ENCODE results near the gene STRN3.

DNA sequence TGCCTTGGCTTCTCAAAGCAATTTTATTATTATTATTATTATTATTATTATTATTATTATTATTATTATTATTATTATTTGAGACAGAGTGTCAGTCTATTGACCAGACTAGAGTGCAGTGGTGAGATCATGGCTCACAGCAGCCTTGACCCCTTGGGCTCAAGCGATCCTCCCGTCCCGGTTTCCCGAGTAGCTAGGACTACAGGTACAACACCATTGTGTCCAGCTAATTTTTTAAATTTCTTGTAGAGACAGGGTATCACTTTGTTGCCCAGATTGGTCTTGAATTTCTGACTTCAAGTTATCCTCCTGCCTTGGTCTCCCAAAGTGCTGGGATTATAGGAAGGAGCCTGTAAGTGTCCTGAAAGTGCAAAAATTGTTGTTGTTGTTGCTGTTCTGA lies 12.3 kb downstream of the STRN3 start:
- no peak for TF ChIP-seq POLR2AphosphoS5 (IDR thresholded peaks at IDR 0.05)
- TF ChIP-seq, protein P1, sequence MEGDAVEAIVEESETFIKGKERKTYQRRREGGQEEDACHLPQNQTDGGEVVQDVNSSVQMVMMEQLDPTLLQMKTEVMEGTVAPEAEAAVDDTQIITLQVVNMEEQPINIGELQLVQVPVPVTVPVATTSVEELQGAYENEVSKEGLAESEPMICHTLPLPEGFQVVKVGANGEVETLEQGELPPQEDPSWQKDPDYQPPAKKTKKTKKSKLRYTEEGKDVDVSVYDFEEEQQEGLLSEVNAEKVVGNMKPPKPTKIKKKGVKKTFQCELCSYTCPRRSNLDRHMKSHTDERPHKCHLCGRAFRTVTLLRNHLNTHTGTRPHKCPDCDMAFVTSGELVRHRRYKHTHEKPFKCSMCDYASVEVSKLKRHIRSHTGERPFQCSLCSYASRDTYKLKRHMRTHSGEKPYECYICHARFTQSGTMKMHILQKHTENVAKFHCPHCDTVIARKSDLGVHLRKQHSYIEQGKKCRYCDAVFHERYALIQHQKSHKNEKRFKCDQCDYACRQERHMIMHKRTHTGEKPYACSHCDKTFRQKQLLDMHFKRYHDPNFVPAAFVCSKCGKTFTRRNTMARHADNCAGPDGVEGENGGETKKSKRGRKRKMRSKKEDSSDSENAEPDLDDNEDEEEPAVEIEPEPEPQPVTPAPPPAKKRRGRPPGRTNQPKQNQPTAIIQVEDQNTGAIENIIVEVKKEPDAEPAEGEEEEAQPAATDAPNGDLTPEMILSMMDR (IDR thresholded peaks at IDR 0.05 in 8 of 11, conservative IDR thresholded peaks at IDR 0.05 in 3 of 11), result no peak

Measured in spleen (tissue), 7 donors.